NT2/D1 (cell line): ENCODE data around the gene ZNF202.

Experiments
- SUZ12 ChIP-seq: IDR thresholded peaks from 2 replicates; pipeline ENCODE4 v1.6.1; 2011; ENCODE audit not compliant: insufficient read length, insufficient read depth; ENCODE audit errors: extremely low read depth
- YY1 ChIP-seq: IDR thresholded peaks from 2 replicates; pipeline ENCODE4 v1.6.1; 2011; ENCODE audit not compliant: insufficient read length, insufficient read depth
- ZNF274 ChIP-seq: IDR thresholded peaks from 2 replicates; pipeline ENCODE4 v1.6.1; 2011; ENCODE audit warnings: mild to moderate bottlenecking, low read depth, low read length

DNA sequence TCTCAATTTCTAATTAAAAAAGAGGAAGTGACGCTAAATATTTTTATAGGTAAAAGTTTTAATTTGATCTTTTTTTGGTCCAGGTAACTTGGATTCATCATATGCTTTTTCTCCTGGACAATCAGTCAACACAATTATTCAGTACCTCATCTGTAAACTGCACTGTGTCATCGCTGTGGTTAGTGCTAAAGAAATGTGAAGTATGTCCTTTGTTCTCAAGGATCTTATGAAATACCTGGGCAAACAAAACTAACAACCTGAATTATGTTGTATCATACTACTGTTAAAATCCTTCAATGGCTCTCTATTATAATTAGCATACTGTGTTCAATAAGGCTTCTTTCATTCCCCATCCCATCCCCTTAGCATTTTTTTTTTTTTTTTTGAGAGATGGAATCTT, 67.2 kb downstream of the ZNF202 start:
- no peak for TF ChIP-seq ZNF274
- no peak for TF ChIP-seq YY1
- no peak for TF ChIP-seq SUZ12
